Hepatocyte (in vitro differentiated cells): Measurements from ENCODE around the gene ZNF710. TPM values are rescaled to one million over a fixed set of nuclear protein-coding genes. Genes with fewer than 3 reads are reported as not detected.

ENCODE experiments used
- DNase-seq: peaks from one replicate; pipeline ENCODE4 v3.0.0-alpha.2; 2016; ENCODE audit warnings: low spot score
- H2AFZ ChIP-seq: fragments of 200-600 bp; sonication (generic); 2 replicates; pipeline ENCODE4 v1.6.0; 2016; ENCODE audit warnings: antibody characterized with exemption, mild to moderate bottlenecking
- H3K27ac ChIP-seq: fragments of 200-600 bp; sonication (generic); 2 replicates; pipeline ENCODE4 v1.5.1; 2016; ENCODE audit warnings: mild to moderate bottlenecking
- H3K27me3 ChIP-seq: fragments of 200-600 bp; sonication (generic); 2 replicates; pipeline ENCODE4 v1.6.1; 2016
- H3K36me3 ChIP-seq: fragments of 200-600 bp; sonication (generic); replicated peaks from 2 replicates; pipeline ENCODE4 v1.5.1; 2016; ENCODE audit warnings: low read depth; ENCODE audit not compliant: insufficient read depth
- H3K4me1 ChIP-seq: fragments of 200-600 bp; sonication (generic); 2 replicates; pipeline ENCODE4 v1.5.1; 2016; ENCODE audit warnings: mild to moderate bottlenecking, moderate library complexity; ENCODE audit not compliant: insufficient read depth
- H3K4me2 ChIP-seq: fragments of 200-600 bp; sonication (generic); 2 replicates; pipeline ENCODE4 v1.6.0; 2016
- H3K4me3 ChIP-seq: fragments of 200-600 bp; sonication (generic); 2 replicates; pipeline ENCODE4 v1.5.1; 2016; ENCODE audit warnings: mild to moderate bottlenecking
- H3K79me2 ChIP-seq: fragments of 200-600 bp; sonication (generic); 2 replicates; pipeline ENCODE4 v1.6.0; 2017; ENCODE audit warnings: mild to moderate bottlenecking
- H3K9me2 ChIP-seq: fragments of 200-600 bp; sonication (generic); replicated peaks from 2 replicates; pipeline ENCODE4 v1.6.0; 2017; ENCODE audit warnings: mild to moderate bottlenecking; ENCODE audit not compliant: insufficient read depth
- H3K9me3 ChIP-seq: fragments of 200-600 bp; sonication (generic); 2 replicates; pipeline ENCODE4 v1.5.1; 2016; ENCODE audit warnings: low read depth, mild to moderate bottlenecking
- H4K20me1 ChIP-seq: fragments of 200-600 bp; sonication (generic); 2 replicates; pipeline ENCODE4 v1.6.0; 2016; ENCODE audit warnings: mild to moderate bottlenecking; ENCODE audit not compliant: insufficient read depth, poor library complexity, severe bottlenecking
- EZH2 ChIP-seq: fragments of 200-600 bp; sonication (generic); IDR thresholded peaks from 2 replicates; pipeline ENCODE4 v1.6.1; 2016; ENCODE audit warnings: antibody characterized with exemption, mild to moderate bottlenecking, borderline replicate concordance
- EZH2phosphoT487 ChIP-seq: fragments of 200-600 bp; sonication (generic); IDR thresholded peaks from one replicate; pipeline ENCODE4 v1.6.1; 2018; ENCODE audit warnings: antibody characterized with exemption, mild to moderate bottlenecking, low read depth, moderate library complexity; ENCODE audit not compliant: unreplicated experiment, severe bottlenecking
- WGBS: methylation state at CpG from one replicate; pipeline ENCODE4 v1.1.6; 2016; ENCODE audit warnings: low lambda C conversion rate; ENCODE audit errors: missing lambda C conversion rate; 5-methylcytosine and 5-hydroxymethylcytosine counted together
- polyA plus RNA-seq: library from polyadenylated mRNA; unstranded; fragments of >200 nt; fragmentation: Nextera tagmentation; extraction: Ambion mirVana; gene quantifications from 2 replicates; pipeline ENCODE4 v1.2.1, GENCODE V29; 2016
- total RNA-seq: library from RNA; depleted of rRNA; stranded (reverse); fragments of >200 nt; gene quantifications from 2 replicates; pipeline ENCODE4 v1.2.3, GENCODE V29; 2014
- TF ChIP-seq, protein P1 (sequence below): fragments of 200-600 bp; sonication (generic); IDR thresholded peaks from 2 replicates; pipeline ENCODE4 v1.5.1; 2016; ENCODE audit warnings: antibody characterized with exemption, mild to moderate bottlenecking; ENCODE audit not compliant: poor library complexity

Gene ZNF710
- total and polyA plus RNA-seq, 2 experiments from 2014 or later = 14.5 to 17.2 TPM

DNA sequence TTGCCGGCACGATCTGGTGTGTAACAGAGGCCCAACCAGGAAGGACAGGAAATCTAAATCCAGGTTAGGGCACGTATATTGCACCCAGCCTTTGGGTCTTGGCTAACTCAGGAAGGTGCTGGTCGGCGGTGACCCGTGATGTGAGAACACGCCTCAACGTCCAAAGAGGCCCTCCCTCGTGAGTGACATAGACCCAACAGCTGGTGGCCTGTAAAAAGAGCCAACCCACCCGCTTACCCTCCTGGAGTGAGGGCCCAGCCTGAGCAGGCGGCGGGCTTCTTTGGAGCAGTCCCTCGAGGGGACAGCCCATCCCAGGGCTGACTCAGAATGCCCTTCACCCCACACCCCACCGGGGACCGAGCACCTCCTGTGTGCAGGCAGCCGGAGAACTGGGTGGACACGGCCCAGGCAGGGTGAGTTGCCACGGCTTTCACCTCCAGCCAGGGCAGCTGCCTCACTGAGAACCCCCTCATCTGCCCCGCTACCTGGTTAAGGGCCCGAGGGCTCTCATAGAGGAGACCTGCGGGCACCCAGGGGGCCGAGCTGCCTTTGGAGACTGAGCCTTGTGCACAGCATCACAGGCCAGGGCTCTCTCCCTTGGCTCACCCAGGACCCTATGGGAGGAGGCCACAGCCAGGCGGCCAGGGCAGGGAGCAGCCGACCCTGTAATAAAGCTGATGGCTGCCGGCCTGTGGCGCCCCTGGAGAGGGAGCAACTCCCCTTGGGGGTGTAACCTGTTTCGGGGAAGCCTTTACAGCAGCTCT lies 41.8 kb downstream of the ZNF710 start:
- Histone ChIP-seq H3K9me2 (no peaks in the 10 kb centered on the region), H3K4me2 (no peak overlapping the region), H3K9me3 (no peaks in the 10 kb centered on the region), H2AFZ (no peak overlapping the region), H3K27ac (no peak overlapping the region), H3K36me3 (no peaks in the 10 kb centered on the region), H3K79me2 (peaks cover 81% of the 10 kb centered on the region), H3K4me3 (no peak overlapping the region), H3K4me1 (peaks cover 14% of the 10 kb centered on the region), H4K20me1 (peaks cover 5% of the 10 kb centered on the region), H3K27me3 (no peaks in the 10 kb centered on the region)
- no peak for DNase-seq
- 94% methylated on average over 26 of the region's 27 CpGs for WGBS
- TF ChIP-seq, protein P1, sequence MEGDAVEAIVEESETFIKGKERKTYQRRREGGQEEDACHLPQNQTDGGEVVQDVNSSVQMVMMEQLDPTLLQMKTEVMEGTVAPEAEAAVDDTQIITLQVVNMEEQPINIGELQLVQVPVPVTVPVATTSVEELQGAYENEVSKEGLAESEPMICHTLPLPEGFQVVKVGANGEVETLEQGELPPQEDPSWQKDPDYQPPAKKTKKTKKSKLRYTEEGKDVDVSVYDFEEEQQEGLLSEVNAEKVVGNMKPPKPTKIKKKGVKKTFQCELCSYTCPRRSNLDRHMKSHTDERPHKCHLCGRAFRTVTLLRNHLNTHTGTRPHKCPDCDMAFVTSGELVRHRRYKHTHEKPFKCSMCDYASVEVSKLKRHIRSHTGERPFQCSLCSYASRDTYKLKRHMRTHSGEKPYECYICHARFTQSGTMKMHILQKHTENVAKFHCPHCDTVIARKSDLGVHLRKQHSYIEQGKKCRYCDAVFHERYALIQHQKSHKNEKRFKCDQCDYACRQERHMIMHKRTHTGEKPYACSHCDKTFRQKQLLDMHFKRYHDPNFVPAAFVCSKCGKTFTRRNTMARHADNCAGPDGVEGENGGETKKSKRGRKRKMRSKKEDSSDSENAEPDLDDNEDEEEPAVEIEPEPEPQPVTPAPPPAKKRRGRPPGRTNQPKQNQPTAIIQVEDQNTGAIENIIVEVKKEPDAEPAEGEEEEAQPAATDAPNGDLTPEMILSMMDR = no peak
- no peak for TF ChIP-seq EZH2phosphoT487
- TF ChIP-seq EZH2 = no peak

DNA sequence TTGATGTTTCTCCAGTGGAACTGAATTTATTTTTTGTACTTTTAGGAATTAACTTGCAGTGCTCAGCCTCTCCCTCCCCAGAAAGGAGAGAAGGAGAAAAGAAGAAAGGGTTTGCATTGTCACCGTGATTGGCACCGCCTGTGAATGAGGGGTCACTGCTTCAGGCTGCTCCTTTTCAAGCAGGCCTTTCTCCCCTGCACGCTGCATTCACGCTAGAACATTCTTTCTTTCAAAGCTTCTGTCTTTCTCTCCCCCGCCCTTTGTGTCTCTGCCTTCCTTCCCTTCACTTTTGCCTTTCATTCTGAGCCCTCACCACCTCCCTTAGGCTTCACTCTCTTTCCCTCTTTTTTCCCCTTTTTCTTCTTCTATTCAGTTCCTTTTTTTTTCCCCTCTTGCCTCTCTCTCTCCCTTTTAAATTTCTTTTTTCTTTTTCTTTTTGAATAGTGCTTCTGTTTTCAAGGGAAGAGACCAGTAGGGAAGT lies 42.4 kb downstream of the ZNF710 start:
- H3K4me3 ChIP-seq = no peak overlapping the region
- TF ChIP-seq EZH2 (no peak), EZH2phosphoT487 (no peak)
- TF ChIP-seq, protein P1 = no peak
- no peaks in the 10 kb centered on the region for H3K27me3 ChIP-seq
- H3K9me2 ChIP-seq = no peaks in the 10 kb centered on the region
- no peak overlapping the region for H3K4me2 ChIP-seq
- H3K27ac ChIP-seq = no peak overlapping the region
- peaks cover 83% of the 10 kb centered on the region for H3K79me2 ChIP-seq
- H3K9me3 ChIP-seq = no peaks in the 10 kb centered on the region
- 94% methylated on average over 5 of the region's 5 CpGs for WGBS
- peaks cover 5% of the 10 kb centered on the region for H4K20me1 ChIP-seq
- no peak overlapping the region for H2AFZ ChIP-seq
- no peaks in the 10 kb centered on the region for H3K36me3 ChIP-seq
- peaks cover 10% of the 10 kb centered on the region for H3K4me1 ChIP-seq
- DNase-seq = no peak

DNA sequence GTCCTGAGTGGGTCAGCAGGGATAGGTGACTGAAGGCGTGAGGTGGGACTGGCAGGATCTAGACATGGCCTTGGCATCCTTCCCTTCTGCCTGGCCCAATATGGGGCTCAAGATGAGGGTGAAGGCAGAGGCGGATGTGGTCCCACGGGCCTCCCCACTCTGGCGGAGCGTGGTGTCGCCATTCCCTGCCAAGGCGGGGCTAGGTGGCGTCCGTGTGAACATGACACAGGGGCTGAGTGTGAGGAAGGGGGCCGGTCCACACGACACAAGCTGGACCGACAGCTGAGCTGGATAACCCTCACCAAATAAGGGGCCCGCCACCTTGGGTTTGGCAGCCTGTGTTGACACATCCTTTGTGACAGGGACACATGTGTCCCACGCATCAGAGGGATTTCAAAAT lies 43.1 kb downstream of the ZNF710 start:
- Histone ChIP-seq H3K9me2 (no peaks in the 10 kb centered on the region), H3K4me2 (no peak overlapping the region), H3K27ac (no peak overlapping the region), H3K27me3 (no peaks in the 10 kb centered on the region), H3K4me1 (peaks cover 10% of the 10 kb centered on the region), H2AFZ (no peak overlapping the region), H3K79me2 (peaks cover 83% of the 10 kb centered on the region), H3K4me3 (no peak overlapping the region), H3K36me3 (no peaks in the 10 kb centered on the region), H3K9me3 (no peaks in the 10 kb centered on the region), H4K20me1 (peaks cover 5% of the 10 kb centered on the region)
- 94% methylated on average over 14 of the region's 14 CpGs for WGBS
- DNase-seq = no peak
- TF ChIP-seq, protein P1 = no peak
- TF ChIP-seq EZH2 = no peak
